Measurements from ENCODE around the gene WDR17.

WDR17 gene

DNA sequence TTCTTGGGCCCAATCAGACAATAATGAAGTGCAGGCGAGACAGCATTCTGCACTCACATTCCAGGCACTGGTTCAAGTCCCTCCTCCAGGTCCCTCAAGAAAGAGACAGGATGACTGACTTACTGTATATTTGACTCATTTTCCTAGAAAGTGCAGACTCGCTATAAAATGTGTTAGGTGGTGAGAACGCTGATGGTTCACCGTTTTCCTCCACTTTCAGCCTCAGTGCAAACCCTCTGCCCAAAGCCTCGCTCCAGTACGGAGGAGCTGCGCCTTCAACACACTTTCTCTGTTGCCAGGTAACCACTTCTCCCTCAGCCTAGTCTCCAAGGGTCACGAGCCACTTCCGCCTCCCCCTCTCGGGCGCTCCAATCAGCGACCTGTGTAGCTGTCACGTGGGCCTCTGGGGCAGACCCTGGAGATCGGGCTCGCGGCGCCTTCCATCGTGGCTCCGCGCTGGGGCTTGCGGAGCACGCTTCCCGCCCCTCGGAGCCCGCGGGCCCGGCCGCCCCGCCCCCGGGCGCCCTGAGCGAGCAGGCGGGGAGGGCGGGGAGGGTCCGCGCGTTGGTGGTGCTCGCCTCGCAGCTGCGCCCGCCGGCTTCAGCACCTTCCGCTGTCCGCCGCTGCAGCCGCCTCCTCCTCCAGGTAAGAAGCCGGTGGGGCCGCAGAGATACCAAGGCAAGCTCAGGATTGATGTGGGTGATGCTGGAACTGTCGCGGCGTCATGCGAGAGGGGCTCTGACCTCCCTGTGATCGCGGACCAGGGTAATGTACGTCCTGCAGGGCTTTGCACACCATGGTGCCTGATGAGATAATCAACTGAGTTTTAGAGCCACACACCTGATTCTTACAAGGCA lies at the start of gene WDR17:
Gene WDR17 (plus strand): TSS at position 407 of the 857 bp plus-strand sequence. CDS start 45,740 bp downstream, outside the sequence.
- TF ChIP-seq, protein P1, sequence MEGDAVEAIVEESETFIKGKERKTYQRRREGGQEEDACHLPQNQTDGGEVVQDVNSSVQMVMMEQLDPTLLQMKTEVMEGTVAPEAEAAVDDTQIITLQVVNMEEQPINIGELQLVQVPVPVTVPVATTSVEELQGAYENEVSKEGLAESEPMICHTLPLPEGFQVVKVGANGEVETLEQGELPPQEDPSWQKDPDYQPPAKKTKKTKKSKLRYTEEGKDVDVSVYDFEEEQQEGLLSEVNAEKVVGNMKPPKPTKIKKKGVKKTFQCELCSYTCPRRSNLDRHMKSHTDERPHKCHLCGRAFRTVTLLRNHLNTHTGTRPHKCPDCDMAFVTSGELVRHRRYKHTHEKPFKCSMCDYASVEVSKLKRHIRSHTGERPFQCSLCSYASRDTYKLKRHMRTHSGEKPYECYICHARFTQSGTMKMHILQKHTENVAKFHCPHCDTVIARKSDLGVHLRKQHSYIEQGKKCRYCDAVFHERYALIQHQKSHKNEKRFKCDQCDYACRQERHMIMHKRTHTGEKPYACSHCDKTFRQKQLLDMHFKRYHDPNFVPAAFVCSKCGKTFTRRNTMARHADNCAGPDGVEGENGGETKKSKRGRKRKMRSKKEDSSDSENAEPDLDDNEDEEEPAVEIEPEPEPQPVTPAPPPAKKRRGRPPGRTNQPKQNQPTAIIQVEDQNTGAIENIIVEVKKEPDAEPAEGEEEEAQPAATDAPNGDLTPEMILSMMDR (IDR thresholded peaks at IDR 0.05), result no peak

DNA sequence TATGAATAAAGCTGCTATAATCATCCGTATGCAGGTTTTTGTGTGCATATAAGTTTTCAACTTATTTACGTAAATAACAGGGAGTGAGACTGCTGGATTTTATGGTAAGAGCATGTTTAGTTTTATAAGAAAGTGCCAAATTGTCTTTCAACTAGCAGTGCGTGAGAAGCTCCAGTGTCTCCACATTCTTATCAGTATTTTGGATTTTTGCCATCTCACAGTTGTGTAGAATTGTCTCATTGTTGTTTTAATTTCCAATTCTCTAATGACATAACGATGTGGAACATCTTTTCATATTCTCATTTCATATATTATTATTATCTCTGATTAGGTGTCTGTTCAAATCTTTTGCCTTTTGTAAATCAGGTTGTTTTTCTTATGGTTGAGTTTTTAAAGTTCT lies 49.0 kb upstream of the WDR17 start:
- TF ChIP-seq, protein P1 (IDR thresholded peaks at IDR 0.05), result no peak

DNA sequence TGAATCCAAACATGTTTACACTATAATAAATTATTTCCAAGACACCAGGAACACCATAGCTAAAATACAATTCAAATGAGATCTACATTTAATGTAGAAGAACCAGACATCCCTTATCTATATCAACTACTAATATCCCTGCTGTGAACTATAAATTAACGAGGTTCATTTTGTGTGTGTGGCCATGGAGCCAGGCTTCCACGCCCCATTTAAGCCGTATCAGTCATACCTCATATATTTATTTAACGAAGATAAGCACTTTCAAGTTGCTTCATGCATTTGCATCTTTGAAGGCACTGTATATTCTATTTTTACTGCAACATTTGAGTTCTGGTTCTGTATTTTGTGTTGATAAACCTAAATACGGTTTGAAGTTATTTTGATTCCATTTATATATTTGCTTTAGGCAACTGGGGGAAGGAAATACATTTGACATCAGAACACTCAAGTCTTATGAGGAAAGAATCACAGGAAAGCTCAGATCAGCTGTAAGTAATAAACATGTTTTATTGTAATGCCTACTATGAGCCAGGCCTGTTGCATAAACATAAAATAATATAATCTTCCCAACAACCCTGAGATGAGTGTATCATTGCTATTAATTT lies 45.1 kb upstream of the WDR17 start:
- TF ChIP-seq, protein P1 (IDR thresholded peaks at IDR 0.05), result no peak

DNA sequence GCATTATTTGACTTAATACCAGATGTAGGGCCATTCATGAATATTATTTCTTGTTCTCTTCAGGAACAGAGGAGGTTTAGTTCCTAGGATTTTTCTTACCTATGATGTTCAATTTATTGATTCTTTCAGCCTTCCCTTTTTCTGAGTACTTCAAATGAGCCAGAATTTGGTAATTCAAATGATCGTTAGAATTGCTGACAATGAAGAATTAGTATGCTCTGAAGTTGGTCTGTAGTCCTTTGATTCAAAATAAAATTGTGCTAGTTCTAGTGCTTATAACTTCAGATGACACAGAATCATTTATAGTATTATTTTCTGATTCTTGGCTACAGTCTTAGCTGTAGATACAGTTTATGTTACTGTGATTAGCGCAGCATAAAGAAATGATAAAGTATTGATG lies 35.2 kb upstream of the WDR17 start:
- TF ChIP-seq, protein P1 (IDR thresholded peaks at IDR 0.05), result no peak

DNA sequence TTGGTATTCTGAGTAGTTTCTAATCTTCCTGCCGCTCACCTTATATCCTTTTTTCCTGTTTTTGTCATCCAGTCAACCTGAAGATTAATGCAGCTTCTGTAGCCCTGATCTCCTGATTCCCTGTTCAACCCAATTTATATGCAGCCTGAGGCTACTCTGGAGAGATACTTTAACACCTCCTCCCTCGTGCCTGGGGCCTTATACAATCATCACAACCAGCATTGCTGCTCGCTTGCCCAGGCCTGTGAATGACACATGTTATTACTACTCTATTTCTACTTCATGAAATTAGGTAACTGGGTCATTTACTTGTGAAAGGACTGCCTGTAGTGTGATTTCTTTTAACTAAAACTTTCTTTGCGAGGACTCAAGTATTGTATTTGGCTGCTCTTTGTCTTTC lies 33.7 kb upstream of the WDR17 start:
- TF ChIP-seq, protein P1 (IDR thresholded peaks at IDR 0.05), result no peak

DNA sequence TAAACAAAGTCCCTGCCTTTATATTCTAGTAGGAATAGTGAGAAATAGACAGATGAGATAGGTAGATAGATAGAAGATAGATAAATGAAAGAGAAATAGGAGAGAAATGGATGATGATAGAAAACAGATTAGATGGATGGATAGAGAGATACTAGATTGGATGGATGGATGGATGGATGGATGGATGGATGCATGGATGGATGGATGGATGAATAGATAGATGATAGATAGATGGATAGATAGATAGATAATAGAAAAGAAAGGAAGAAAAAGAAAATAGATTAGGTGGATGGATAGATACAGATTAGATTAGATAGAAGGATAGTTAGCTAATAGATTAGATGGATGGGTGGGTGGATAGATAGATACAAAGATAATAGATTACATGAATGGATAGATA lies 33.2 kb upstream of the WDR17 start:
- TF ChIP-seq, protein P1 (IDR thresholded peaks at IDR 0.05), result no peak

DNA sequence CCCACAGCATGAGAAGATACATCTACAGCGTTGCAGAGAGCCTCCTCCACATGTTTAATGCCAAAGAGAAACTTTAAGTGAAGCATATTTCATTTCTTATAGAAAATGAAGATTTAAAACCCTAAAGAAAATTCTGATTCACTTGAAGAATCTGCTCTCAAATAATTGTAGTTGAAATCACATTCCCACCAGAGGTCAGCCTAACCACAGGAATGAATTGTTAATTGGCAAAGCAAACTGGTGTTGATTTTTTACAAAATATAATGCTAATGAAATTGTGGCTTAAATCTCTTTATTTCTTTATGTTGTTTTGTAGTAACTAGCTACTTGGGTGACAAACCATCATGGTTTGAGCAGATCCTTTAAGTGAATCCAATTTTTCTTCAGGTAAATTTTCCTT lies 31.1 kb upstream of the WDR17 start:
- TF ChIP-seq, protein P1 (IDR thresholded peaks at IDR 0.05), result peak; percentile 34; the same call in 1 of the 2 replicates

Data from LNCAP (cell line).